ENCODE measurements around the gene DNAJB11. TPM values are rescaled to one million over a fixed set of nuclear protein-coding genes. Genes with fewer than 3 reads are reported as not detected.
A peak's percentile ranks its signal among the peaks of the same experiment; 100 is the strongest.

Gene DNAJB11
- total and polyA plus RNA-seq, 3 experiments from 2014 or later = 48.9 to 65.6 (median 62.7) TPM

- Mint-ChIP-seq H3K9me3 (no peaks in the 10 kb centered on the region), H3K4me3 (no peak overlapping the region), H3K36me3 (no peaks in the 10 kb centered on the region), H3K27me3 (peaks cover 10 to 21% of the 10 kb centered on the region in 2 donors), H3K4me1 (peaks cover 2 to 6% (median 2%) of the 10 kb centered on the region in 3 donors), H3K27ac (no peak overlapping the region)
- DNase-seq = no peak
- Histone ChIP-seq H3K4me3 (ENCODE audit: low read length) (no peak overlapping the region), H3K9me3 (ENCODE audit: low read length) (no peaks in the 10 kb centered on the region), H3K36me3 (ENCODE audit: insufficient read depth, low read length) (no peaks in the 10 kb centered on the region), H3K27me3 (ENCODE audit: insufficient read depth, low read length, poor library complexity, severe bottlenecking) (peaks cover 5% of the 10 kb centered on the region), H3K4me1 (ENCODE audit: insufficient read depth, low read length) (peaks cover under 1% of the 10 kb centered on the region), H3K27ac (ENCODE audit: low read depth, low read length) (no peak overlapping the region)
- ChIA-PET CTCF (interaction anchor here (1.3 to 2.6 kb wide), 2 partner anchors 7 to 212 kb away, joined by 5 to 21 read pairs; no protein-coding TSS in a partner anchor), POLR2A (interaction anchor here (0.5 kb wide), 1 partner anchor 67 kb away, joined by 3 read pairs; no protein-coding TSS in a partner anchor)
Measured at GRCh38 chr3:186609247-186609868, 38.8 kb downstream of the DNAJB11 start.

DNA sequence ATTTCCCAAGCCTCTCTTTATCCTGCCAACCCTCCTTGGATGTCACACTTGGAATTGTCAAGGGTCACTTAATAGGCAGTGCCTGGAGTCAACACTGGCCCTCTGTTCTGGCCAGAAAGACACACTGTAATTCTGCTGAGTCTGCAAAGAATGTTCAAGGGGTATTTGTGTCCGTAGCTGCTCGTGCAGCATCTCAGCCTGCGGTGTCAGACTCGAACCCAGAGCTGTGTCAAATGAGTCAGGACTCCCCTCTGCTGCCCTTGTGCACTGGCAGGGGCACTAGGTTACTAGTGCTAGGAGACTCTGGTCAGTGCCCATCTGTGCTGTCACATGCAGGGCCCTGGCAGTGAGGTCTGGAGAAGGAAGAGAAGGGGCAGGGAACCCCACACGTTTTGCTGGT is 41.5 kb downstream of the DNAJB11 start:
- POLR2A ChIA-PET = no interaction called here
- H3K27me3 Mint-ChIP-seq = peaks cover 14 to 20% of the 10 kb centered on the region in 2 donors

GRCh38 chr3:186612721-186613636 is 42.5 kb downstream of the DNAJB11 start, which contains the start of gene AHSG:
Gene AHSG, plus strand, starts transcription at chr3:186613060. Its CDS starts 82 bp downstream, at chr3:186613142.
- Histone ChIP-seq H3K4me3 (ENCODE audit: low read length) (no peak within 1 kb of the TSS), H3K27ac (ENCODE audit: low read depth, low read length) (no peak within 1 kb of the TSS), H3K4me1 (ENCODE audit: insufficient read depth, low read length) (peaks cover 13% of the 10 kb centered on the region), H3K27me3 (ENCODE audit: insufficient read depth, low read length, poor library complexity, severe bottlenecking) (peaks cover 15% of the 10 kb centered on the region), H3K36me3 (ENCODE audit: insufficient read depth, low read length) (no peaks in the 10 kb centered on the region), H3K9me3 (ENCODE audit: low read length) (no peaks in the 10 kb centered on the region)
- ChIA-PET POLR2A (no interaction called here), CTCF (interaction anchor here (0.7 to 9.2 kb wide), 4 partner anchors 10 to 209 kb away, joined by 3 to 217 read pairs (median 7); no protein-coding TSS in a partner anchor)
- no peaks in the 10 kb centered on the region for H3K36me3 Mint-ChIP-seq
- peaks cover 16 to 25% (median 21%) of the 10 kb centered on the region in 3 donors for H3K4me1 Mint-ChIP-seq
- H3K27ac Mint-ChIP-seq = peak within 1 kb of the TSS in 1 of 8 donors; percentile 13
- H3K27me3 Mint-ChIP-seq = peaks cover 16 to 25% of the 10 kb centered on the region in 2 donors
- no peak within 1 kb of the TSS for H3K4me3 Mint-ChIP-seq
- H3K9me3 Mint-ChIP-seq = no peaks in the 10 kb centered on the region
- no peak for DNase-seq

More for the DNA sequence above, 41.5 kb downstream of the DNAJB11 start:
- H3K4me3 Mint-ChIP-seq = no peak overlapping the region
- H3K27ac ChIP-seq (ENCODE audit: low read depth, low read length) = no peak overlapping the region
- no peaks in the 10 kb centered on the region for H3K36me3 Mint-ChIP-seq
- no peaks in the 10 kb centered on the region for H3K36me3 ChIP-seq (ENCODE audit: insufficient read depth, low read length)
- H3K9me3 ChIP-seq (ENCODE audit: low read length) = no peaks in the 10 kb centered on the region
- DNase-seq = no peak
- peaks cover 8% of the 10 kb centered on the region for H3K4me1 ChIP-seq (ENCODE audit: insufficient read depth, low read length)
- H3K27me3 ChIP-seq (ENCODE audit: insufficient read depth, low read length, poor library complexity, severe bottlenecking) = peaks cover 8% of the 10 kb centered on the region
- peak overlapping the region in 1 of 8 donors; percentile 5 for H3K27ac Mint-ChIP-seq
- H3K4me1 Mint-ChIP-seq = peaks cover 11 to 19% (median 18%) of the 10 kb centered on the region in 3 donors
- no peak overlapping the region for H3K4me3 ChIP-seq (ENCODE audit: low read length)
- CTCF ChIA-PET = interaction anchor here (1.7 to 9.2 kb wide), 2 partner anchors 9 to 210 kb away, joined by 7 to 217 read pairs; no protein-coding TSS in a partner anchor
- no peaks in the 10 kb centered on the region for H3K9me3 Mint-ChIP-seq

DNA sequence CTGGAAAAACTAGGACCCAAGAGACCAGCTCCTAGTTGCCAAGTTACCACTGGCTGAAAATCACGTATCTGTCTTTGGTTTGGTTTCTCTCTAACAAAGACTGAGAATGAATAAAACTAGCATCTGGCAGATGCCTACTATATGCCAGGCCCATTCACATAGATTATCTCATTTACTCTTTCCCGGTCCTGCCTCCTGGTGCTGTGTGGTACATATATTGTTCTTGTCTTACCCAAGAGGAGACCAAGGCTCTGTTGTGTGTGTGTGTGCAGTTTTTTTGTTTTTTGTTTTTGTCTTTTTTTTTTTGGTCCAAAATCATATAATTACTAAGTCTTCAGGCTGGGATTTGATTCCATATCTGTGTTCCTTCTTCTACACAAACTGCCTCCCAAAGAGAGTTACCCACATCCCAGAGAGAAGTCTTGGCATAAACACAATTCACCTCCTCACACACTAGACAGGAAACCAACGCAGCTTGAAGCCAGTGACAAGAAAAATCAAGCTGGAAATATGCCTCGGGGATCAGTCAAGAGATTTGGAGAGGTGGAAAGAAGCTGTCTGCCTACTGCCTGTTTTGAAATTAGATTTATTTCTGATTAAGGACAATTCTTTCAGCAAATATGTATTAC is 43.2 kb downstream of the DNAJB11 start:
- Histone ChIP-seq H3K4me1 (ENCODE audit: insufficient read depth, low read length) (peaks cover 13% of the 10 kb centered on the region), H3K36me3 (ENCODE audit: insufficient read depth, low read length) (no peaks in the 10 kb centered on the region), H3K4me3 (ENCODE audit: low read length) (no peak overlapping the region), H3K27me3 (ENCODE audit: insufficient read depth, low read length, poor library complexity, severe bottlenecking) (peaks cover 15% of the 10 kb centered on the region), H3K27ac (ENCODE audit: low read depth, low read length) (no peak overlapping the region), H3K9me3 (ENCODE audit: low read length) (no peaks in the 10 kb centered on the region)
- Mint-ChIP-seq H3K9me3 (no peaks in the 10 kb centered on the region), H3K4me1 (peaks cover 19 to 25% (median 21%) of the 10 kb centered on the region in 3 donors), H3K27me3 (peaks cover 20 to 33% of the 10 kb centered on the region in 2 donors), H3K4me3 (peak overlapping the region in 1 of 7 donors; percentile 48), H3K36me3 (no peaks in the 10 kb centered on the region), H3K27ac (peak overlapping the region in 3 of 8 donors; percentile 0 to 64 (median 13))
- ChIA-PET CTCF (interaction anchor here (0.7 to 9.2 kb wide), 16 partner anchors 10 to 631 kb away, joined by 3 to 217 read pairs (median 7); partner anchors contain the start of gene DNAJB11), POLR2A (interaction anchor here (1.0 kb wide), 1 partner anchor 43 kb away, joined by 4 read pairs; the partner anchor contains the start of gene DNAJB11)
- no peak for DNase-seq

GRCh38 chr3:186614266-186614596 is 43.7 kb downstream of the DNAJB11 start:
- Mint-ChIP-seq H3K9me3 (no peaks in the 10 kb centered on the region), H3K27me3 (peaks cover 22 to 34% of the 10 kb centered on the region in 2 donors), H3K36me3 (no peaks in the 10 kb centered on the region), H3K4me3 (peak overlapping the region; percentile 8 to 84 (median 55)), H3K27ac (peak overlapping the region in 7 of 8 donors; percentile 0 to 90 (median 58)), H3K4me1 (peaks cover 19 to 25% (median 21%) of the 10 kb centered on the region in 3 donors)
- H3K27ac ChIP-seq (ENCODE audit: low read depth, low read length) = no peak overlapping the region
- peaks cover 13% of the 10 kb centered on the region for H3K4me1 ChIP-seq (ENCODE audit: insufficient read depth, low read length)
- H3K4me3 ChIP-seq (ENCODE audit: low read length) = peak overlapping the region; percentile 48
- DNase-seq = no peak
- peaks cover 15% of the 10 kb centered on the region for H3K27me3 ChIP-seq (ENCODE audit: insufficient read depth, low read length, poor library complexity, severe bottlenecking)
- no peaks in the 10 kb centered on the region for H3K36me3 ChIP-seq (ENCODE audit: insufficient read depth, low read length)
- no peaks in the 10 kb centered on the region for H3K9me3 ChIP-seq (ENCODE audit: low read length)
- POLR2A ChIA-PET = interaction anchor here (0.9 to 1.3 kb wide), 3 partner anchors 44 to 170 kb away, joined by 3 to 5 read pairs (median 4); partner anchors contain the start of genes DNAJB11 and EIF4A2
- CTCF ChIA-PET = interaction anchor here (0.6 to 9.2 kb wide), 31 partner anchors 9 to 1101 kb away, joined by 3 to 217 read pairs (median 4); partner anchors contain the start of genes DNAJB11 and EIF4A2

DNA sequence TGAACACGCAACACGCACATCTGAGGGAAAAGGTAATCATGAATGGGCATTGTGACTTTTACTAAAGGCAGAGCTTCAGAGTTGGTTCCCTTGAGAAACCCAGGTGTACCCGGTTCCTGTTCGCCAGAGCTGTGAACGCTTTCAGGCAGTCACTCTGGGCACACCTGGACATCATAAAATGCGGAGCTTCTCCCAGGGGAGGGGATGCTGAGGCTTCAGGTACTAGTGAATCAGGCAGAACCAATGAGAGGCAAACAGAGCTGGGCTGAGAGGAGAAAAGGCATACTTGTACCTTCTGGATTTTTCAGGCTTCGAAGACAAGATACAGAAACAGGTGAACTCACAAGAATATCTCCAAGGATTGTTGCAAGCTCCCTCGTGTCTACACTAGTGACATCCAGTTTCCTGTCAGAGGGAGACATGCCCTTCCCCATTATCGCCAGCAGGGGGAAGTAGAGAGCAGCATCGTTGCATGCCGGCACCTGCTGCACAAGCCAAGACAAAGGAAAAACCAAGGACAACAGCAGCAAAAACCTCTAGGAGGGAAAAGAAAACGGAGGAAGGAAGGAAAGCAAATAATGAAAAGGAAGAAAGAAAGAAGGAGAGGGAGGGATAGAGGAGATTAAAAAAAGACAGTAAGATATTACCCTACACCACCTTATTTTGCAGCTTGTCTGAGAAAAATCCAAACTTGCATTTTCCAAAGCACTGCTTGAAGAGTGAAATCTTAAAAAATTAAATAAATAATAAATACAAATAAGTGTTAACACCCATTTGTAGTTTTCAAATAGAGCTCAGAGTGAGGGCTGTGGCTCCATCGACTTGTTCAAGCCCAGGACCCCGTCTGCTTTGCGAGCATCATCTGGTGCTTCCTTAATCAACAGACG is 44.3 kb downstream of the DNAJB11 start:
- Mint-ChIP-seq H3K27ac (peak overlapping the region in 7 of 8 donors; percentile 0 to 90 (median 58)), H3K9me3 (no peaks in the 10 kb centered on the region), H3K36me3 (no peaks in the 10 kb centered on the region), H3K27me3 (peaks cover 24 to 34% of the 10 kb centered on the region in 2 donors), H3K4me3 (peak overlapping the region; percentile 8 to 84 (median 57)), H3K4me1 (peaks cover 19 to 25% (median 21%) of the 10 kb centered on the region in 3 donors)
- Histone ChIP-seq H3K27ac (ENCODE audit: low read depth, low read length) (no peak overlapping the region), H3K27me3 (ENCODE audit: insufficient read depth, low read length, poor library complexity, severe bottlenecking) (peaks cover 15% of the 10 kb centered on the region), H3K36me3 (ENCODE audit: insufficient read depth, low read length) (no peaks in the 10 kb centered on the region), H3K4me3 (ENCODE audit: low read length) (peak overlapping the region; percentile 48), H3K4me1 (ENCODE audit: insufficient read depth, low read length) (peaks cover 13% of the 10 kb centered on the region), H3K9me3 (ENCODE audit: low read length) (no peaks in the 10 kb centered on the region)
- ChIA-PET CTCF (interaction anchor here (0.6 to 9.2 kb wide), 37 partner anchors 8 to 1100 kb away, joined by 3 to 217 read pairs (median 3); partner anchors contain the start of genes DNAJB11 and EIF4A2), POLR2A (interaction anchor here (0.9 to 1.3 kb wide), 3 partner anchors 44 to 169 kb away, joined by 3 to 5 read pairs (median 4); partner anchors contain the start of genes DNAJB11 and EIF4A2)
- DNase-seq = peak; percentile 56 to 79 (median 67)
